SK-N-SH treated with all-trans-retinoic acid at 6 μM for 48 hours (cell line): ENCODE measurements around the gene CEP120.

Experiments used
- CREB5 ChIP-seq: fragments of 250-450 bp; sonication (Bioruptor Pico); IDR thresholded peaks from 2 replicates; pipeline ENCODE4 v1.5.1; 2020; ENCODE audit warnings: low read depth, mild to moderate bottlenecking, moderate library complexity
- ZNF8 ChIP-seq: fragments of 450-650 bp; formaldehyde crosslinking; IDR thresholded peaks from 2 replicates; pipeline ENCODE4 v1.5.0; 2020; ENCODE audit warnings: mild to moderate bottlenecking, moderate library complexity

- TF ChIP-seq CREB5 (no peak), ZNF8 (CRISPR knock-in tag) (no peak)
Measured at GRCh38 chr5:123358751-123359150, 64.5 kb downstream of the CEP120 start.
